HCT116 (cell line): Measurements from ENCODE around the gene TMPRSS13. TPM values are rescaled to one million over a fixed set of nuclear protein-coding genes. Genes with fewer than 3 reads are reported as not detected.

Experiments
- ATAC-seq: fragments of 200-7000 bp; cut with Tn5 transposase; 2 replicates; pipeline ENCODE4 v1.9.1; 2020; ENCODE audit warnings: mild to moderate bottlenecking, moderate library complexity
- BruUV-seq: library from RNA; stranded (reverse); fragments of 400-500 nt; replicated peaks from 2 replicates; lab custom pipeline; 2021; lab: Mats Ljungman, UMichigan
- CTCF ChIA-PET: fragments of 300-600 bp; sonication (Branson Sonifier 250); formaldehyde crosslinking; loops from one replicate; lab custom pipeline; 2021; ENCODE audit warnings: antibody characterized with exemption; lab: Charles Lee
- POLR2A ChIA-PET: fragments of 300-600, 350-600 bp; sonication (Branson Sonifier 250); formaldehyde crosslinking; loops from one replicate; lab custom pipeline; 2021; ENCODE audit warnings: antibody characterized with exemption; lab: Charles Lee
- RAD21 ChIA-PET, 2 experiments: fragments of 300-600 bp; sonication (Branson Sonifier 250); formaldehyde crosslinking; loops; one replicate each; lab custom pipeline; 2023; ENCODE audit warnings: low total read pairs in 2 of 2; ENCODE audit not compliant: uncharacterized antibody in 2 of 2, unreplicated experiment in 2 of 2, low non-redundant PET in 1 of 2; lab: Charles Lee
- DNase-seq: peaks from one replicate; pipeline ENCODE4 v3.0.0-alpha.2; 2010; ENCODE audit warnings: low read depth, low spot score
- H2AFZ ChIP-seq: fragments of 200-600 bp; shearing (Covaris generic), sonication (generic); 2 replicates; pipeline ENCODE4 v1.6.1; 2017; ENCODE audit warnings: low read depth, mixed run types, mixed read lengths, antibody characterized with exemption, low read length; ENCODE audit not compliant: poor library complexity, severe bottlenecking
- H3K27ac ChIP-seq: 2 replicates; pipeline ENCODE4 v1.5.1; 2012; ENCODE audit warnings: low read depth, low read length
- H3K27me3 ChIP-seq: fragments of 200-600 bp; sonication (generic); 2 replicates; pipeline ENCODE4 v1.6.1; 2016; ENCODE audit warnings: mixed run types, low read length, mixed read lengths; ENCODE audit not compliant: insufficient read depth
- H3K36me3 ChIP-seq, 2 experiments: fragments of 200-500 bp in 1 of 2; fragments of 200-600 bp in 1 of 2; sonication (Bioruptor generic) in 1 of 2; sonication (generic) in 1 of 2; 2 replicates each; pipeline versions ENCODE4 v1.5.1 to v1.6.1; 2014 to 2016; ENCODE audit warnings: low read length in 2 of 2, inconsistent platforms in 1 of 2, mixed read lengths in 1 of 2, mixed run types in 1 of 2; ENCODE audit not compliant: insufficient read depth in 2 of 2, control insufficient read depth in 1 of 2
- H3K4me1 ChIP-seq, 2 experiments: fragments of 200-600 bp in 1 of 2; sonication (generic) in 1 of 2; 2 replicates each; pipeline versions ENCODE4 v1.5.1 to v1.6.1; 2012 to 2017; ENCODE audit warnings: low read length in 2 of 2, inconsistent platforms in 1 of 2, mild to moderate bottlenecking in 1 of 2, mixed read lengths in 1 of 2, mixed run types in 1 of 2, moderate library complexity in 1 of 2; ENCODE audit not compliant: insufficient read depth in 2 of 2, control insufficient read depth in 1 of 2
- H3K4me2 ChIP-seq: fragments of 200-600 bp; sonication (generic); 2 replicates; pipeline ENCODE4 v1.6.1; 2017; ENCODE audit warnings: mixed run types, low read length, mixed read lengths
- H3K4me3 ChIP-seq, 2 experiments: fragments of 200-600 bp in 1 of 2; sonication (generic) in 1 of 2; replicated peaks in 1 of 2; 2 replicates each; pipeline ENCODE4 v1.5.1; 2011 to 2016; ENCODE audit warnings: low read length in 2 of 2, control low read depth in 1 of 2, low read depth in 1 of 2, mild to moderate bottlenecking in 1 of 2, mixed read lengths in 1 of 2, mixed run types in 1 of 2
- H3K79me2 ChIP-seq: fragments of 200-600 bp; sonication (generic); 2 replicates; pipeline ENCODE4 v1.6.1; 2017; ENCODE audit warnings: mild to moderate bottlenecking, mixed run types, low read length, moderate library complexity, mixed read lengths; ENCODE audit not compliant: insufficient read depth
- H3K9ac ChIP-seq: fragments of 200-600 bp; sonication (generic); 2 replicates; pipeline ENCODE4 v1.6.1; 2016; ENCODE audit warnings: low read length, mixed read lengths
- H3K9me2 ChIP-seq: fragments of 200-600 bp; sonication (generic), shearing (Covaris generic); 2 replicates; pipeline ENCODE4 v1.6.1; 2017; ENCODE audit warnings: mixed run types, mild to moderate bottlenecking, moderate library complexity; ENCODE audit not compliant: insufficient read depth
- H3K9me3 ChIP-seq, 2 experiments: fragments of 200-500 bp in 1 of 2; fragments of 200-600 bp in 1 of 2; sonication (Bioruptor generic) in 1 of 2; sonication (generic) in 1 of 2; 2 replicates each; pipeline ENCODE4 v1.6.1; 2014 to 2017; ENCODE audit warnings: low read length in 2 of 2, mixed read lengths in 2 of 2, inconsistent platforms in 1 of 2, low read depth in 1 of 2, mild to moderate bottlenecking in 1 of 2, mixed run types in 1 of 2, moderate library complexity in 1 of 2; ENCODE audit not compliant: control insufficient read depth in 1 of 2, insufficient read depth in 1 of 2
- H4K20me1 ChIP-seq: fragments of 200-600 bp; sonication (generic), shearing (Covaris generic); 2 replicates; pipeline ENCODE4 v1.6.1; 2017; ENCODE audit warnings: mixed run types, mild to moderate bottlenecking, moderate library complexity; ENCODE audit not compliant: insufficient read depth
- CEBPB ChIP-seq: IDR thresholded peaks from 2 replicates; pipeline ENCODE4 v1.6.1; 2012; ENCODE audit warnings: low read depth
- EGR1 ChIP-seq: IDR thresholded peaks from 2 replicates; pipeline ENCODE4 v1.6.1; 2012; ENCODE audit warnings: low read depth
- ELF1 ChIP-seq: IDR thresholded peaks from 2 replicates; pipeline ENCODE4 v1.6.1; 2012; ENCODE audit warnings: low read depth, borderline replicate concordance
- RAD21 ChIP-seq: IDR thresholded peaks from 2 replicates; pipeline ENCODE4 v1.6.1; 2012; ENCODE audit warnings: low read depth, mild to moderate bottlenecking
- SIN3A ChIP-seq: IDR thresholded peaks from 2 replicates; pipeline ENCODE4 v1.6.1; 2012; ENCODE audit warnings: low read depth
- SP1 ChIP-seq: IDR thresholded peaks from 2 replicates; pipeline ENCODE4 v1.6.1; 2012; ENCODE audit warnings: low read depth
- SRF ChIP-seq: IDR thresholded peaks from 2 replicates; pipeline ENCODE4 v1.6.1; 2012; ENCODE audit warnings: low read depth
- YY1 ChIP-seq: IDR thresholded peaks from 2 replicates; pipeline ENCODE4 v1.6.1; 2011; ENCODE audit warnings: low read length, low read depth, moderate library complexity, mild to moderate bottlenecking; ENCODE audit not compliant: insufficient replicate concordance; ENCODE audit errors: extremely low read depth
- intact Hi-C: fragments of 100-400 bp; cut with micrococcal nuclease; formaldehyde crosslinking; loops from 2 replicates; pipeline ENCODE4 v1.10.0; 2022
- total RNA-seq: library from RNA; stranded (reverse); gene quantifications from one replicate; pipeline ENCODE4 v1.2.1, GENCODE V29; 2021; ENCODE audit not compliant: unreplicated experiment

Gene TMPRSS13
- total RNA-seq, 1 experiment from 2014 or later, result 0.52 TPM

- Histone ChIP-seq H3K9me3 (peaks cover 0 to 13% of the 10 kb centered on the region in 2 experiments; a peak in 1 of 4 replicates), H4K20me1 (no peaks in the 10 kb centered on the region), H3K36me3 (no peaks in the 10 kb centered on the region), H3K9ac (no peak overlapping the region), H3K27me3 (no peaks in the 10 kb centered on the region), H3K4me3 (no peak overlapping the region), H3K27ac (no peak overlapping the region), H2AFZ (no peak overlapping the region), H3K4me2 (no peak overlapping the region), H3K4me1 (no peaks in the 10 kb centered on the region), H3K79me2 (no peaks in the 10 kb centered on the region), H3K9me2 (no peaks in the 10 kb centered on the region)
- TF ChIP-seq SIN3A (no peak), SP1 (no peak)
- no TSS peak for BruUV-seq
- POLR2A ChIA-PET, result no interaction called here
- CTCF ChIA-PET, result no interaction called here
- RAD21 ChIA-PET, result no interaction called here
- no peak for ATAC-seq
- intact Hi-C loops, result no loop called here
- no peak for DNase-seq
These were observed 73.1 kb downstream of the TMPRSS13 start for GRCh38 chr11:117855912-117856651.

- ATAC-seq (no peak), DNase-seq (no peak)
- Histone ChIP-seq H3K79me2 (no peaks in the 10 kb centered on the region), H3K36me3 (no peaks in the 10 kb centered on the region), H3K9me2 (no peaks in the 10 kb centered on the region), H3K4me1 (no peaks in the 10 kb centered on the region), H3K9ac (no peak overlapping the region), H3K27ac (no peak overlapping the region), H2AFZ (no peak overlapping the region), H4K20me1 (no peaks in the 10 kb centered on the region), H3K27me3 (no peaks in the 10 kb centered on the region), H3K9me3 (peaks cover 0 to 13% of the 10 kb centered on the region in 2 experiments; a peak in 1 of 4 replicates), H3K4me3 (no peak overlapping the region), H3K4me2 (no peak overlapping the region)
- ChIA-PET CTCF (interaction anchor here (1.1 kb wide), 1 partner anchor 11 kb away, joined by 3 read pairs; no protein-coding TSS in a partner anchor), RAD21 (no interaction called here), POLR2A (no interaction called here)
- TF ChIP-seq YY1, result no peak
- no peak for TF ChIP-seq EGR1
- no peak for TF ChIP-seq CEBPB
- no peak for TF ChIP-seq SRF
- TF ChIP-seq RAD21, result no peak
- TF ChIP-seq ELF1, result no peak
- intact Hi-C loops, result no loop called here
- no TSS peak for BruUV-seq
These were observed 73.9 kb downstream of the TMPRSS13 start for GRCh38 chr11:117855186-117855845.
